ENCODE data around the gene ANLN. TPM values are rescaled to one million over a fixed set of nuclear protein-coding genes. Genes with fewer than 3 reads are reported as not detected.

Gene ANLN
- total and polyA plus RNA-seq, 9 of the 15 experiments (the other 6 are each of a cell fraction or from before 2014, with no cell fraction given) = 18.1 to 66.2 (median 38.7) TPM

- Histone ChIP-seq H3K4me3 (no peak overlapping the region), H3K9me1 (ENCODE audit: control insufficient read depth, insufficient read depth, low read length) (no peaks in the 10 kb centered on the region), H3K9ac (ENCODE audit: insufficient read depth in 1 of 2, low read depth in 2 of 2, low read length in 2 of 2) (no peak overlapping the region), H4K20me1 (replicated peaks; ENCODE audit: control insufficient read depth, insufficient read depth, low read length) (0 out of 2 replicates have a peak, but pooled peaks cover 10% of the 10 kb centered on the region), H2AFZ (ENCODE audit: low read depth, low read length) (no peak overlapping the region), H3K27ac (ENCODE audit: extremely low read depth, low read depth, low read length) (no peak overlapping the region), H3K9me3 (replicated peaks; ENCODE audit: control insufficient read depth, insufficient read depth, low read depth, low read length) (no peaks in the 10 kb centered on the region), H3K4me2 (ENCODE audit: insufficient read depth, low read length) (no peak overlapping the region), H3K79me2 (ENCODE audit: control insufficient read depth, insufficient read depth, low read length) (no peaks in the 10 kb centered on the region), H3K36me3 (ENCODE audit: control insufficient read depth, insufficient read depth, low read length) (no peaks in the 10 kb centered on the region), H3K4me1 (replicated peaks in 1 of 2; ENCODE audit: control insufficient read depth in 2 of 2, insufficient read depth in 2 of 2, low read length in 2 of 2) (peaks cover 8 to 12% of the 10 kb centered on the region in 2 experiments; a peak in 3 of 5 replicates), H3K27me3 (ENCODE audit: control insufficient read depth in 2 of 2, insufficient read depth in 2 of 2, low read length in 2 of 2) (no peaks in the 10 kb centered on the region; a peak in 1 of 5 replicates)
- no TSS peak for BruUV-seq (replicated peaks)
- no peak for FAIRE-seq
- intact Hi-C loops (cut with micrococcal nuclease) (loop anchor here (2.0 to 5.0 kb wide), 3 partner anchors 155 to 495 kb away; no protein-coding TSS in a partner anchor), in situ Hi-C loops (cut with MboI) (loop anchor here (5.0 to 10.0 kb wide), 2 partner anchors 200 to 733 kb away; no protein-coding TSS in a partner anchor)
- no peak for ATAC-seq
- WGBS (ENCODE audit: insufficient coverage, low coverage, missing lambda C conversion rate) = 0% methylated on average over 3 of the region's 3 CpGs
- ChIA-PET CTCF (ENCODE audit: low intra/inter-chr PET ratio) (no interaction called here), POLR2A (interaction anchor here (0.7 to 0.9 kb wide), 2 partner anchors 11 to 126 kb away, joined by 3 read pairs; no protein-coding TSS in a partner anchor)
- DNase-seq (ENCODE audit: extremely low read depth in 1 of 4, low spot score in 3 of 4) = no peak
- TF ChIP-seq, protein P1, sequence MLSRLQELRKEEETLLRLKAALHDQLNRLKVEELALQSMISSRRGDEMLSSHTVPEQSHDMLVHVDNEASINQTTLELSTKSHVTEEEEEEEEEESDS (CRISPR knock-in tag; IDR thresholded peaks at IDR 0.05) = no peak
- TF ChIP-seq SMARCA4 (IDR thresholded peaks at IDR 0.05) (no peak), NR2F6 (CRISPR knock-in tag; IDR thresholded peaks at IDR 0.05) (no peak), CTCFL (IDR thresholded peaks at IDR 0.05; ENCODE audit: borderline replicate concordance, insufficient read depth, low read depth, low read length, poor library complexity, severe bottlenecking) (no peak), PHF20 (IDR thresholded peaks at IDR 0.05; ENCODE audit: partially characterized antibody) (no peak), NBN (IDR thresholded peaks at IDR 0.05; ENCODE audit: low read depth) (no peak), ZNF77 (CRISPR knock-in tag; IDR thresholded peaks at IDR 0.05) (no peak), TCF15 (CRISPR knock-in tag; IDR thresholded peaks at IDR 0.05) (no peak)
- TF ChIP-seq, protein P2, sequence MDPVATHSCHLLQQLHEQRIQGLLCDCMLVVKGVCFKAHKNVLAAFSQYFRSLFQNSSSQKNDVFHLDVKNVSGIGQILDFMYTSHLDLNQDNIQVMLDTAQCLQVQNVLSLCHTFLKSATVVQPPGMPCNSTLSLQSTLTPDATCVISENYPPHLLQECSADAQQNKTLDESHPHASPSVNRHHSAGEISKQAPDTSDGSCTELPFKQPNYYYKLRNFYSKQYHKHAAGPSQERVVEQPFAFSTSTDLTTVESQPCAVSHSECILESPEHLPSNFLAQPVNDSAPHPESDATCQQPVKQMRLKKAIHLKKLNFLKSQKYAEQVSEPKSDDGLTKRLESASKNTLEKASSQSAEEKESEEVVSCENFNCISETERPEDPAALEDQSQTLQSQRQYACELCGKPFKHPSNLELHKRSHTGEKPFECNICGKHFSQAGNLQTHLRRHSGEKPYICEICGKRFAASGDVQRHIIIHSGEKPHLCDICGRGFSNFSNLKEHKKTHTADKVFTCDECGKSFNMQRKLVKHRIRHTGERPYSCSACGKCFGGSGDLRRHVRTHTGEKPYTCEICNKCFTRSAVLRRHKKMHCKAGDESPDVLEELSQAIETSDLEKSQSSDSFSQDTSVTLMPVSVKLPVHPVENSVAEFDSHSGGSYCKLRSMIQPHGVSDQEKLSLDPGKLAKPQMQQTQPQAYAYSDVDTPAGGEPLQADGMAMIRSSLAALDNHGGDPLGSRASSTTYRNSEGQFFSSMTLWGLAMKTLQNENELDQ (CRISPR knock-in tag; IDR thresholded peaks at IDR 0.05; ENCODE audit: borderline replicate concordance) = no peak
- TF ChIP-seq, protein P3, sequence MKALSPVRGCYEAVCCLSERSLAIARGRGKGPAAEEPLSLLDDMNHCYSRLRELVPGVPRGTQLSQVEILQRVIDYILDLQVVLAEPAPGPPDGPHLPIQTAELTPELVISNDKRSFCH (CRISPR knock-in tag; IDR thresholded peaks at IDR 0.05) = no peak
- TF ChIP-seq, protein P3 (tag; IDR thresholded peaks at IDR 0.05) = no peak
Observed at GRCh38 chr7:36472141-36472729, 82.6 kb downstream of the ANLN start.
